GM12875 (cell line): ENCODE data around the gene PITPNC1.
"Not testable (repeated sequence)": the region's sequence is repeated elsewhere in the genome, so short reads cannot be mapped to it uniquely, and the experiment has no call there.

Experiments used
- H3K4me3 ChIP-seq: one replicate; pipeline ENCODE4 v1.5.1; 2011; ENCODE audit warnings: low read depth, low read length, control low read depth
- TF ChIP-seq, protein P1 (sequence below): IDR thresholded peaks from 2 replicates; pipeline ENCODE4 v1.5.1; 2011; ENCODE audit warnings: low read depth, mild to moderate bottlenecking, control low read depth, inconsistent platforms, low read length, moderate library complexity, borderline replicate concordance; ENCODE audit not compliant: insufficient read depth

The PITPNC1 gene

DNA sequence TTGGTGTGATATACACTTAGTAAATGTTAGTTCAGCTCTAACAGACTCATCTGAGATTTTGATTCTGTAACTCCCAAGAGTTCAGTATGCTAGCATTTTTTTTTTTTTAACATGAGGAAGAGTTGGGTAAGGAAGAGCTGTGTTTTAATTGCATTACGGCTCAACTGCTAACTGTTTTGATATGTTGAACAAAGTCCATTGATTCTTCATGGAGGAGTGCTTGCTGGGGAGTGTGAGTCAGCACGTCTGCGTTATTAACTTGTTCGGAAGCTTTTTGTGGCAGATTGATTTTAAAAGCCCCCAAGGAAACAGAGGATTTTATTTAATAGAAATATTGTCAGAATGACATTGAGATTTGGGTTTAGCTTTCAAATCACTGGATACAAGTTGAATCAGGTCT lies 45.8 kb downstream of the PITPNC1 start:
- H3K4me3 ChIP-seq, result no peak overlapping the region
- TF ChIP-seq, protein P1, sequence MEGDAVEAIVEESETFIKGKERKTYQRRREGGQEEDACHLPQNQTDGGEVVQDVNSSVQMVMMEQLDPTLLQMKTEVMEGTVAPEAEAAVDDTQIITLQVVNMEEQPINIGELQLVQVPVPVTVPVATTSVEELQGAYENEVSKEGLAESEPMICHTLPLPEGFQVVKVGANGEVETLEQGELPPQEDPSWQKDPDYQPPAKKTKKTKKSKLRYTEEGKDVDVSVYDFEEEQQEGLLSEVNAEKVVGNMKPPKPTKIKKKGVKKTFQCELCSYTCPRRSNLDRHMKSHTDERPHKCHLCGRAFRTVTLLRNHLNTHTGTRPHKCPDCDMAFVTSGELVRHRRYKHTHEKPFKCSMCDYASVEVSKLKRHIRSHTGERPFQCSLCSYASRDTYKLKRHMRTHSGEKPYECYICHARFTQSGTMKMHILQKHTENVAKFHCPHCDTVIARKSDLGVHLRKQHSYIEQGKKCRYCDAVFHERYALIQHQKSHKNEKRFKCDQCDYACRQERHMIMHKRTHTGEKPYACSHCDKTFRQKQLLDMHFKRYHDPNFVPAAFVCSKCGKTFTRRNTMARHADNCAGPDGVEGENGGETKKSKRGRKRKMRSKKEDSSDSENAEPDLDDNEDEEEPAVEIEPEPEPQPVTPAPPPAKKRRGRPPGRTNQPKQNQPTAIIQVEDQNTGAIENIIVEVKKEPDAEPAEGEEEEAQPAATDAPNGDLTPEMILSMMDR, result no peak

DNA sequence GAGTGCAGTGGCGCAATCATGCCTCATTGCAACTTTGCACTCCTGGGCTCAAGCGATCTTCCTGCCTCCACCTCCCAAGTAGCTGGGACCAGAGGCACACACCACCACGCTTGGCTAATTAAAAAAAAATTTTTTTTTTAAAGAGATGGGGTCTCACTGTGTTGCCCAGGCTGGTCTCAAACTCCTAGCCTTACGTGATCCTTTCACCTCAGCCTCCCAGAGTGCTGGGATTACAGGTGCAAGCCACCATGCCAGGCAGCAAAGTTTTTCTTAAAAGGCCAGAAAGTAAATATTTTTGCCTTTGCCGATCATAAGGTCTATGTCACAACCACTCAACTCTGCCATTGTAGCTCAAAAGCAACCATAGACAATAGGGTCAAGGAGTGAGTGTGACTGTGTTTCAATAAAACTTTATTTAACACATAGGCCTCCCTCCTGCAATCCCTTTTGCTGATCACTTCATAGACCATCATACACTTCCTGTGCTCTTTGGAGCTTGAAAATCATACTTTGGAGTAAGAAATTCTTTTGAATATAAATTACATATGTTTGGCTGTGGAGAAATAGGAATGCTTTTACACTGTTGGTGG lies 48.6 kb downstream of the PITPNC1 start:
- no peak overlapping the region for H3K4me3 ChIP-seq
- TF ChIP-seq, protein P1, result no peak

DNA sequence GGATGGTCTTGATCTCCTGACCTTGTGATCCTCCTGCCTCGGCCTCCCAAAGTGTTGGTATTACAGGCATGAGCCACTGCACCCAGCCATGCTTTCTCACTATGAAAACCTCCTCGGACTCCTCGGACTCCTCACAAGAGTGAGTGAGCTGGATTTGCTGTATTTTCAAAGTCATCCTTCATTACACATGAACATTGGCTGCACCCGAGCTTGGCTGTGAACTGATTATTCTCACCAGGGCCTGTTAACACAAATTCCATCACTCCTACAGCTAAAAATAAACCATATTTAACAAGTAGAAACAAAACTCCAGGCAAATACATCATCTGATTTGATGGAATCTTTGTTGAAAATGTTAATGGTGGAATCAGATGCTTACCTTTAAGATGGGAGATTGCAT lies 50.3 kb downstream of the PITPNC1 start:
- TF ChIP-seq, protein P1, result no peak
- H3K4me3 ChIP-seq, result no peak overlapping the region

DNA sequence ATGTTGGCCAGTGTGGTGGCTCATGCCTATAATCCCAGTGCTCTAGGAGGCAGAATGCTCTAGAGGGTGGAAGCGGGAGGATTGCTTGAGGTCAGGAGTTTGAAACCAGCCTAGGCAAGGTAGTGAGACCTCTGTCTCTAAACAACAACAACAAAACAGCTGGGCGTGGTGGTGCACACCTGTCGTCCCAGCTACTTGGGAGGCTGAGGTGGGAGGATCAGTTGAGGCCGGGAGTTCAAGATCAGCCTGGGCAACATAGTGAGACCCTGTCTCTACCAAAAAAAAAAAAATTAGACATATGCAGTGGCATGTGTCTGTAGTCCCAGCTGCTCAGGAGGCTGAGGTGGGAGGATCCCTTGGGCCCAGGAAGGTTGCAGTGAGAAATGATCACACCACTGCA lies 53.4 kb downstream of the PITPNC1 start:
- not testable (repeated sequence) for H3K4me3 ChIP-seq

DNA sequence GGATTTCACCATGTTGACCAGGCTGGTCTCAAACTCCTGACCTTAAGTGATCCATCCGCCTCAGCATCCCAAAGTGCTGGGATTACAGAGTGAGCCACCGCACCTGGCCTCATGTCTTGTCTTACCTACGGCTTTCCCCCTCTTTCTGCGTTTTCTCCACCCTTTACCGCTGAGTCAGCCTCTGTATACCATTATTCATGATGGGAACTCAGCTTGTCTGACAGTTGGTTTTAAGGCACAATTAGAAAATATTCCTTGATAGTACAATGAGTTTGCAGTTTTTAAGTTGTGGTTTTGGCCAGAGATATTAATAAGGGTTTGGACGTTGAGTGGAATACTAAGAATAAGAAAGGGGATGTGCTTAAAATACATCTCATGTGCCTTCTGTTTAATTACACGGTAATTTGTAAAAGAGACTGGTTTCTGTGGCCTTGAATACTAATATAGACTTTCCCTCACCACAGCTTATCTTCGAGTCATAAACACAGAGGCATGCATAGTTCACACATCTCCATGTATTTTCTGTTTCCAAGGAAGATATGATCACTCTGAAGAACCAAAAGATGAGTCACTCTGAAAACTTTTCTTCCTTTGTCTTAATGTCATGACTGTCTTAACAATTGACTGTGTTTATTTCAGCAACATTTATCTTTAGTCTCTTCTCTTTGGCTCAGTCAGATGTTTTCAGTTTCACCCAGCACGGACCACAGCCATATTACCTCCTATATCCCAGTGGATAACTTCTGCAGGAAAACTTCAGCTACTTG lies 54.4 kb downstream of the PITPNC1 start:
- H3K4me3 ChIP-seq, result no peak overlapping the region
- TF ChIP-seq, protein P1, result no peak

DNA sequence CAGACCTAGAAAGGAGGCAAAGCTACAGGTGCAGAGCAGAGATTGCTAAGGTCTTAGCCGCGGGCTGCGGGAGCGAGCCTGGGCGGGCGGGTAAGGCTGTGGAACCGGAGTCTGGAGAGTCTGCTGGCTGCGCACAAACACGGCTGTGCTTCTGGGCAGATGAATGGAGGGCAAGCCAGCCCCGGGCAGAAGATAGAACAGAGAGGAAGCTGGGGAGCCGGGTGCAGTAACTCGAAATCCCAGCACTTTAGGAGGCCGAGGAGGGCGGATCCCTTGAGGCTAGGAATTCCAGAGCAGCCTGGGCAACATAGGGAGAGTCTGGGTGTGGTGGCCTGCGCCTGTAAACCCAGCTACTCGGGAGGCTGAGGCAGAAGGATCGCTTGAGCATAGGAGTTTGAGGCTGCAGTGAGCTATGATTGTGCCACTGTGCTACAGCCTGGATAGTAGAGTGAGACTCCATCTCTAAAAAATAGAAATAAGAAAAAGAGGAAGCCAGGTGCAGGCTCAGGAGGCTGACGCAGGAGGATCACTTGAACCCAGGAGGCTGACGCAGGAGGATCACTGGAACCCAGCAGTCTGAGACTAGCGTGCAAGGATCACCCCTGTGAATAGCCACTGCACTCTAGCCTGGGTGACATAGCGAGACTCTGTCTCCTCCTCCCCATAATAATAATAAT lies 56.3 kb downstream of the PITPNC1 start:
- no peak overlapping the region for H3K4me3 ChIP-seq
- TF ChIP-seq, protein P1, result no peak

DNA sequence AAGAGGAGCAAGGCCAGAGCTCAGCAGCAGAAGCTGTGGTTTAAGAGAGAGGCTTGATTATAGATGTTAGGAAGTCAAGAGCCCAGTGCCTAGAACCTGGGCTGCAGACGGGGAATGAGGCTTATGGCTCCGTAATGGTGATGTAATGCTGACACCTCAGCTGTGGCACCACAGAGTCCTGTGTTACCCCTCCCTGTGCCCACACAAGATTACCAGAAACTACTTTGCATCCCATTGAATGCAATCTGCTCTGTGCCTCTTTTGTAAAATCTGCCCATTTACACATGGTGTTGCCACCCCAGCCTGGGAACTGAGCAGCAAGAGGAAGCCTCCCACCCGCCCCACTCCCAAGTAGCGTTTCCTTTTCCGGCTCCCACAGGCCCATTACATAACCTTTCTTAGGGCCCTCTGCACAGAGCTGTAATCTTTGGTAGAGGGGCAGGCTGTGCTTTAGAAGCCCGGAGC lies 57.0 kb downstream of the PITPNC1 start:
- TF ChIP-seq, protein P1, result no peak

More for the DNA sequence above, 57.0 kb downstream of the PITPNC1 start:
- no peak overlapping the region for H3K4me3 ChIP-seq
